DOHH2 (cell line): ENCODE results near the gene DUOXA2.

Source experiments
- EZH2phosphoT487 ChIP-seq: fragments of 200-600 bp; sonication (generic); IDR thresholded peaks from 2 replicates; pipeline ENCODE4 v1.6.1; 2017; ENCODE audit warnings: borderline replicate concordance, mild to moderate bottlenecking, antibody characterized with exemption, low read length, moderate library complexity, mixed read lengths
- TF ChIP-seq, protein P1 (sequence below): fragments of 200-600 bp; sonication (generic); IDR thresholded peaks from one replicate; pipeline ENCODE4 v1.5.1; 2014; ENCODE audit warnings: antibody characterized with exemption, mild to moderate bottlenecking, low read depth, low read length; ENCODE audit not compliant: poor library complexity, severe bottlenecking

DNA sequence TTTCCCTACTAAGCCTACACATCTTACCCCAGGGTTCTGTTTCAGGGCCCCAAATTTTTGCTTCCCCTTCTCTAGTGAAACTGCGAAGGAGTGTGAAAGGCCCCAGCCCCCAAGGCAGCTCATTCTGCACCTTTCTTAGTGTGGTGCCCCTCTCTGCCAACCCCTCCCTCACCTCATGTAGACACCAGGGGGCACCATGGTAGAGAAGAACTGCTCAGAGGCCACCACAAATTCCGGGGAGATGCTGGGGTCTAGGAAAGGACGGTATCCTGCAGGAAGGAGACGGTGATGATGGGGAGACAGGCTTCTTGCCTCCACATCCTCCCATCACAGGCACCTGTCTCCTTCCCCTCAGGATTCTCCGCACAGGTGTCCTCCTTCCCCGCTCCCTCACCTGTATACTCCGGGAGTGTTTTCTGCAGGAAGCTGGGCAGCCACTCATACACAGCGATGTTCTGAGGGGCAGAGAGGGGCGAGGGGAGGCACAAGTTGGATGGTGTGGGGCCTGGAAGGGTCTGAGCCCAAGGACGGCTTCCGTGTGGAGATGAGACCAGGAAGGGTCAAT lies 3.8 kb upstream of the DUOXA2 start:
- TF ChIP-seq, protein P1, sequence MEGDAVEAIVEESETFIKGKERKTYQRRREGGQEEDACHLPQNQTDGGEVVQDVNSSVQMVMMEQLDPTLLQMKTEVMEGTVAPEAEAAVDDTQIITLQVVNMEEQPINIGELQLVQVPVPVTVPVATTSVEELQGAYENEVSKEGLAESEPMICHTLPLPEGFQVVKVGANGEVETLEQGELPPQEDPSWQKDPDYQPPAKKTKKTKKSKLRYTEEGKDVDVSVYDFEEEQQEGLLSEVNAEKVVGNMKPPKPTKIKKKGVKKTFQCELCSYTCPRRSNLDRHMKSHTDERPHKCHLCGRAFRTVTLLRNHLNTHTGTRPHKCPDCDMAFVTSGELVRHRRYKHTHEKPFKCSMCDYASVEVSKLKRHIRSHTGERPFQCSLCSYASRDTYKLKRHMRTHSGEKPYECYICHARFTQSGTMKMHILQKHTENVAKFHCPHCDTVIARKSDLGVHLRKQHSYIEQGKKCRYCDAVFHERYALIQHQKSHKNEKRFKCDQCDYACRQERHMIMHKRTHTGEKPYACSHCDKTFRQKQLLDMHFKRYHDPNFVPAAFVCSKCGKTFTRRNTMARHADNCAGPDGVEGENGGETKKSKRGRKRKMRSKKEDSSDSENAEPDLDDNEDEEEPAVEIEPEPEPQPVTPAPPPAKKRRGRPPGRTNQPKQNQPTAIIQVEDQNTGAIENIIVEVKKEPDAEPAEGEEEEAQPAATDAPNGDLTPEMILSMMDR = no peak
- no peak for TF ChIP-seq EZH2phosphoT487
